ENCODE results near the gene AAGAB.

GRCh38 chr15:67190326-67190725 lies 64.1 kb downstream of the AAGAB start:
- TF ChIP-seq CTCF (IDR thresholded peaks at IDR 0.05; ENCODE audit: low read depth, low read length) (no peak), POLR2A (IDR thresholded peaks at IDR 0.05; ENCODE audit: extremely low read depth, insufficient read length) (no peak)
